ENCODE measurements around the gene MINDY4B. TPM values are rescaled to one million over a fixed set of nuclear protein-coding genes. Genes with fewer than 3 reads are reported as not detected.

Gene MINDY4B
- total and polyA plus RNA-seq, 7 experiments from 2014 or later, result not detected

- no peak for DNase-seq
- H3K27ac Mint-ChIP-seq, result no peak overlapping the region
- no peaks in the 10 kb centered on the region for H3K36me3 Mint-ChIP-seq
- Histone ChIP-seq H3K4me3 (ENCODE audit: low read length) (no peak overlapping the region), H3K27me3 (ENCODE audit: control insufficient read depth in 2 of 2, insufficient read depth in 2 of 2, low read length in 2 of 2) (no peaks in the 10 kb centered on the region), H3K36me3 (ENCODE audit: control insufficient read depth in 2 of 3, insufficient read depth in 3 of 3, low read length in 3 of 3) (no peaks in the 10 kb centered on the region), H3K27ac (ENCODE audit: low read depth, low read length) (no peak overlapping the region), H3K9me3 (ENCODE audit: control insufficient read depth in 2 of 3, low read length in 3 of 3) (no peaks in the 10 kb centered on the region), H3K4me1 (ENCODE audit: control insufficient read depth in 2 of 2, insufficient read depth in 2 of 2, low read length in 2 of 2) (no peaks in the 10 kb centered on the region)
- peaks cover 0 to 16% (median 6%) of the 10 kb centered on the region in 5 donors for H3K27me3 Mint-ChIP-seq
- CTCF ChIA-PET, result no interaction called here
- no peaks in the 10 kb centered on the region for H3K4me1 Mint-ChIP-seq
- H3K9me3 Mint-ChIP-seq, result no peaks in the 10 kb centered on the region
- POLR2A ChIA-PET, result no interaction called here
- no peak overlapping the region for H3K4me3 Mint-ChIP-seq
- no peak for ATAC-seq
- intact Hi-C loops (cut with micrococcal nuclease), result no loop called here
Measured at GRCh38 chr3:150828261-150828660, 77.0 kb downstream of the MINDY4B start.

DNA sequence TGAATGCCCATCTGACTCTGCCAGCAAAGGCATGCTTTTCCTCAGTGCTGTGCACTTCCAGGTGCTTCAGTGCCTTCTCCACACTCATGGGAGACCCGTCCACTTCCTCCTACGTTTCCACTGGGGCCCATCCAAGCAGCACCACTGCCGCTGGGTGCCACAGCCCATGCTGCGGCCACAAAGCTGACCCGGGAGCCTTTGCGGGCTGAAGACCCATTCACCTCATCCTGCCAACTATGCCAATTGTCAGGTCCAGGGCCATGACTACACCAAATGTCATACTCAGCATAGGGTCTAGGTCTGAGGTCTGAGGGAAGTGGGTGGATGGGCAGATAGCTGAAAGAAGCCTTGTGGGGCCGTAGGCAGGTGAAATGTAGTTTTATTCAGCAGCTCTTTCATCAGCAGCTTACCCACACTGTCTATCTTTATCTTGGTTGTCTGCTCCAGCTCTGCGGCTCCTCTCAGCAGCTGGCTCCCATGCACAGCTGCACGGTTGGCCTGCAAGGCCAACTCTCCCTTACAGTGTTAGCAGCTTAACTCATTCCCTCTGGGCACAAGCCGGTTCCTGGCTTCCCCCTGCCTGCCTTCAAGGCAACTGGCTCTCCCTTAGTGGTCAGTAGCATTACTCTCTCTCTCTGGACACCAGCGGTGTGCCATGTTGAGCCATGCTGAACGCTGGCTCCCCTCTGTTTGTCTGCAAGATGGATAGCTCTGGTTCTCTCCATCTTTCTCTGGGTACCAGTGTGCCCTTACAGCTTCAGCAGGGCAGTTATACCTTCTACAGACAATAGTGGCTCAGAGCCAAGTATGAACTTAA is 78.6 kb downstream of the MINDY4B start:
- POLR2A ChIA-PET, result no interaction called here

DNA sequence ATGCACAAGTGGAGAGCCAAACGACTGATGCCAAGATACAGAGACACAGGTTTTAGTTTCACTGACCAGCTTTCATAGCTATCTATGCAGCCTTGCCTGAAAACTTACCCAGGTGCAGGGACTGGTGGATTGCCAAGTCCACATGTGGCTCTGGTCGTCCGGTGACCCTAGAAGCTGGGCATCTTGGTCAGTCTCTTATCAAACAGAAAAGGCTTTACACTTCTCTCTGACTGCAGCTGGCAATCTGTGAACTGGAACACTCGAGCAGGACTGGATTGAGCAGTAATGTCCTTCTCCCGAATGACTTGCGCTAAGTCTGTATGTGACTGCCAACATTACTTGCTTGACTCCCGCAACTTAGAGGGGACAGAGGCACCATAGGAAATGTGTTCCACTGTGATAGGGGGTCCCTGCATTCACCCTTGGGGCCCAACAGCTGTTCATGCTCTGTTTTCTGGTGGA is 79.3 kb downstream of the MINDY4B start:
- DNase-seq (no peak), ATAC-seq (no peak)
- Histone ChIP-seq H3K36me3 (ENCODE audit: control insufficient read depth in 2 of 3, insufficient read depth in 3 of 3, low read length in 3 of 3) (no peaks in the 10 kb centered on the region), H3K27ac (ENCODE audit: low read depth, low read length) (no peak overlapping the region), H3K9me3 (ENCODE audit: control insufficient read depth in 2 of 3, low read length in 3 of 3) (no peaks in the 10 kb centered on the region), H3K4me1 (ENCODE audit: control insufficient read depth in 2 of 2, insufficient read depth in 2 of 2, low read length in 2 of 2) (no peaks in the 10 kb centered on the region), H3K27me3 (ENCODE audit: control insufficient read depth in 2 of 2, insufficient read depth in 2 of 2, low read length in 2 of 2) (no peaks in the 10 kb centered on the region), H3K4me3 (ENCODE audit: low read length) (no peak overlapping the region)
- CTCF ChIA-PET, result no interaction called here
- POLR2A ChIA-PET, result interaction anchor here (0.5 kb wide), 1 partner anchor 1281 kb away, joined by 3 read pairs; no protein-coding TSS in a partner anchor
- Mint-ChIP-seq H3K4me3 (no peak overlapping the region), H3K27ac (no peak overlapping the region), H3K4me1 (no peaks in the 10 kb centered on the region), H3K36me3 (no peaks in the 10 kb centered on the region), H3K9me3 (peaks cover 0 to 3% (median 0%) of the 10 kb centered on the region in 11 donors), H3K27me3 (peaks cover 0 to 16% (median 6%) of the 10 kb centered on the region in 5 donors)
- intact Hi-C loops (cut with micrococcal nuclease), result no loop called here

More for the DNA sequence above, 78.6 kb downstream of the MINDY4B start:
- H3K36me3 ChIP-seq (ENCODE audit: control insufficient read depth in 2 of 3, insufficient read depth in 3 of 3, low read length in 3 of 3), result no peaks in the 10 kb centered on the region
- Mint-ChIP-seq H3K27me3 (peaks cover 0 to 16% (median 6%) of the 10 kb centered on the region in 5 donors), H3K36me3 (no peaks in the 10 kb centered on the region), H3K4me1 (no peaks in the 10 kb centered on the region), H3K27ac (no peak overlapping the region), H3K9me3 (peaks cover 0 to 3% (median 0%) of the 10 kb centered on the region in 11 donors), H3K4me3 (no peak overlapping the region)
- no peak overlapping the region for H3K27ac ChIP-seq (ENCODE audit: low read depth, low read length)
- no peaks in the 10 kb centered on the region for H3K4me1 ChIP-seq (ENCODE audit: control insufficient read depth in 2 of 2, insufficient read depth in 2 of 2, low read length in 2 of 2)
- H3K9me3 ChIP-seq (ENCODE audit: control insufficient read depth in 2 of 3, low read length in 3 of 3), result no peaks in the 10 kb centered on the region
- peak; percentile 14 for ATAC-seq
- intact Hi-C loops (cut with micrococcal nuclease), result no loop called here
- CTCF ChIA-PET, result no interaction called here
- no peak for DNase-seq
- H3K27me3 ChIP-seq (ENCODE audit: control insufficient read depth in 2 of 2, insufficient read depth in 2 of 2, low read length in 2 of 2), result no peaks in the 10 kb centered on the region
- no peak overlapping the region for H3K4me3 ChIP-seq (ENCODE audit: low read length)

GRCh38 chr3:150825192-150825915 is 79.9 kb downstream of the MINDY4B start:
- H3K27ac ChIP-seq (ENCODE audit: low read depth, low read length), result no peak overlapping the region
- no peaks in the 10 kb centered on the region for H3K36me3 ChIP-seq (ENCODE audit: control insufficient read depth in 2 of 3, insufficient read depth in 3 of 3, low read length in 3 of 3)
- DNase-seq, result no peak
- POLR2A ChIA-PET, result interaction anchor here (0.5 kb wide), 1 partner anchor 1281 kb away, joined by 3 read pairs; no protein-coding TSS in a partner anchor
- Mint-ChIP-seq H3K27me3 (peaks cover 0 to 16% (median 6%) of the 10 kb centered on the region in 5 donors), H3K27ac (no peak overlapping the region), H3K4me1 (no peaks in the 10 kb centered on the region), H3K9me3 (peaks cover 0 to 3% (median 0%) of the 10 kb centered on the region in 11 donors), H3K4me3 (no peak overlapping the region), H3K36me3 (no peaks in the 10 kb centered on the region)
- H3K9me3 ChIP-seq (ENCODE audit: control insufficient read depth in 2 of 3, low read length in 3 of 3), result no peaks in the 10 kb centered on the region
- intact Hi-C loops (cut with micrococcal nuclease), result no loop called here
- no peak overlapping the region for H3K4me3 ChIP-seq (ENCODE audit: low read length)
- H3K4me1 ChIP-seq (ENCODE audit: control insufficient read depth in 2 of 2, insufficient read depth in 2 of 2, low read length in 2 of 2), result no peaks in the 10 kb centered on the region
- no peak for ATAC-seq
- CTCF ChIA-PET, result no interaction called here
- no peaks in the 10 kb centered on the region for H3K27me3 ChIP-seq (ENCODE audit: control insufficient read depth in 2 of 2, insufficient read depth in 2 of 2, low read length in 2 of 2)

DNA sequence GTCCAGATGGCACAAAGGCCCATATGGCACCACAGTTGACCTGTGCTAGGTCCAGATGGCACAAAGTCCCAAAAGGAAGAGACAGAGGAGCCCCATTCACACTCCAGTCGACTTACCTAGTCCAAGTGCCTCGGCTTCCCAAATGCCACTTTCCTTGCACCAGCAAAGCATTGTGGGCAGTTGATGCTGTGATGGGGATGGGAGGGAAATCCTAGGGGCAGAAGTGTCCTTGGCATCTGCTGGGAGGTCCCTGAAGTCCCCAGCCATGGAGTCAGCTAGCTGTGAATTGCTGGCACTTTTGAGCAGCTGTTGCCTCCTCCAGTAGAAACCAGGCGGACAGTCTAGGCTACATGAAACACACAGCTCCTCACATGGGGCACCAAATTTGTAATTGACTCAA is 82.0 kb downstream of the MINDY4B start:
- peaks cover 0 to 15% (median 4%) of the 10 kb centered on the region in 5 donors for H3K27me3 Mint-ChIP-seq
- H3K4me1 Mint-ChIP-seq, result no peaks in the 10 kb centered on the region
- intact Hi-C loops (cut with micrococcal nuclease), result no loop called here
- Histone ChIP-seq H3K4me3 (ENCODE audit: low read length) (no peak overlapping the region), H3K27me3 (ENCODE audit: control insufficient read depth in 2 of 2, insufficient read depth in 2 of 2, low read length in 2 of 2) (no peaks in the 10 kb centered on the region), H3K4me1 (ENCODE audit: control insufficient read depth in 2 of 2, insufficient read depth in 2 of 2, low read length in 2 of 2) (no peaks in the 10 kb centered on the region), H3K36me3 (ENCODE audit: control insufficient read depth in 2 of 3, insufficient read depth in 3 of 3, low read length in 3 of 3) (no peaks in the 10 kb centered on the region), H3K27ac (ENCODE audit: low read depth, low read length) (no peak overlapping the region), H3K9me3 (ENCODE audit: control insufficient read depth in 2 of 3, low read length in 3 of 3) (no peaks in the 10 kb centered on the region)
- H3K27ac Mint-ChIP-seq, result peak overlapping the region in 1 of 9 donors; percentile 26
- no peaks in the 10 kb centered on the region for H3K36me3 Mint-ChIP-seq
- ChIA-PET CTCF (no interaction called here), POLR2A (no interaction called here)
- no peak for DNase-seq
- H3K4me3 Mint-ChIP-seq, result no peak overlapping the region
- H3K9me3 Mint-ChIP-seq, result peaks cover 0 to 3% (median 0%) of the 10 kb centered on the region in 11 donors
- ATAC-seq, result no peak

GRCh38 chr3:150822636-150823035 is 82.6 kb downstream of the MINDY4B start:
- intact Hi-C loops (cut with micrococcal nuclease), result no loop called here
- POLR2A ChIA-PET, result no interaction called here
- CTCF ChIA-PET, result no interaction called here
- H3K9me3 ChIP-seq (ENCODE audit: control insufficient read depth in 2 of 3, low read length in 3 of 3), result no peaks in the 10 kb centered on the region
- H3K4me1 Mint-ChIP-seq, result no peaks in the 10 kb centered on the region
- H3K9me3 Mint-ChIP-seq, result peaks cover 0 to 3% (median 0%) of the 10 kb centered on the region in 11 donors
- H3K36me3 ChIP-seq (ENCODE audit: control insufficient read depth in 2 of 3, insufficient read depth in 3 of 3, low read length in 3 of 3), result no peaks in the 10 kb centered on the region
- H3K27me3 ChIP-seq (ENCODE audit: control insufficient read depth in 2 of 2, insufficient read depth in 2 of 2, low read length in 2 of 2), result no peaks in the 10 kb centered on the region
- DNase-seq (no peak), ATAC-seq (no peak)
- H3K27ac Mint-ChIP-seq, result no peak overlapping the region
- H3K4me3 Mint-ChIP-seq, result no peak overlapping the region
- peaks cover 0 to 11% (median 0%) of the 10 kb centered on the region in 5 donors for H3K27me3 Mint-ChIP-seq
- H3K27ac ChIP-seq (ENCODE audit: low read depth, low read length), result no peak overlapping the region
- H3K36me3 Mint-ChIP-seq, result no peaks in the 10 kb centered on the region
- H3K4me1 ChIP-seq (ENCODE audit: control insufficient read depth in 2 of 2, insufficient read depth in 2 of 2, low read length in 2 of 2), result no peaks in the 10 kb centered on the region
- no peak overlapping the region for H3K4me3 ChIP-seq (ENCODE audit: low read length)

Data from naive thymus-derived CD4-positive, alpha-beta T cell (primary cell).